ENCODE data around the gene HIBCH. TPM values are rescaled to one million over a fixed set of nuclear protein-coding genes. Genes with fewer than 3 reads are reported as not detected.

The HIBCH gene
- total and polyA plus RNA-seq, 2 experiments from 2014 or later = 25.7 to 42.3 TPM

DNA sequence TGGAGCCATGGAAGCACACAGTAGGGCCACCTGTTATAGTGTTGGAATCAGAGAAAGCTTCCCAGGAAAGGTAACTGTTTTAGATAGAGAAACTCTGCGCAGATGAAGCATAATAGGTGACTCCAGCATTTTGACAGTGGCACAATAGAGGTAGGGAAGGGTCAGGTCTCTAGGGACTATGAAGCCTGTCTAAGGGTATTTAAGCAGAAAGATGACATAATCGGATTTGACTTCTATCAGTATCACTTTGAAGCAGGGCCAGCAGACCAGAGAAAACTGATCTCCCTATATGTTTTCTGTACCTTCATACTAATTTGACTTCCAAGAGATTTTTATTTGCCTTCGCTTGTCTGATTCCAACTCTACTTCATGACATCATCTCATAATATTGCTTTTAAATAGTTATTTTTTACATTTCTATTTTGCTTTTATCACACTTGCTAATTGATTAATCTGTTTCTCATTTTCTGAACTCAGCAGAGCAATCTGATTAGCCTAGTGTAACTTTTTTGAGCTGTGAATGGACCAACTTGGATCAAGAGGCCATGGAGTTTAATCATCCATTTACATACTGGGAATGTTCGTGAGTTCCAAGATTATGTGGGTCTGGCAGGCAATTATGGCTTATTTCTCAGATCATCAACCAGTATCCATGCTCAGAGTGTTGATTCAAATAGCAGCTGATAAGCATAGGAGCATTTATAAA, 8.4 kb upstream of the HIBCH start:
- ATAC-seq (no peak), DNase-seq (ENCODE audit: low spot score) (no peak)
- Histone ChIP-seq H3K4me2 (no peak overlapping the region), H4K20me1 (replicated peaks; ENCODE audit: insufficient read depth) (no peaks in the 10 kb centered on the region), H2AFZ (no peak overlapping the region), H3K4me1 (ENCODE audit: insufficient read depth) (no peaks in the 10 kb centered on the region), H3F3A (replicated peaks; ENCODE audit: low read depth) (no peaks in the 10 kb centered on the region), H3K4me3 (no peak overlapping the region), H3K36me3 (ENCODE audit: insufficient read depth) (no peaks in the 10 kb centered on the region), H3K27ac (ENCODE audit: low read depth) (no peak overlapping the region), H3K79me2 (replicated peaks; ENCODE audit: insufficient read depth) (no peaks in the 10 kb centered on the region), H3K9me2 (ENCODE audit: insufficient read depth) (no peaks in the 10 kb centered on the region), H3K27me3 (ENCODE audit: insufficient read depth) (no peaks in the 10 kb centered on the region)
- Mint-ChIP-seq H3K9me3 (no peaks in the 10 kb centered on the region), H3K36me3 (ENCODE audit: low read depth) (no peaks in the 10 kb centered on the region), H3K4me1 (no peaks in the 10 kb centered on the region), H3K27ac (no peak overlapping the region), H3K27me3 (ENCODE audit: insufficient read depth, low read depth, poor library complexity) (no peaks in the 10 kb centered on the region), H3K4me3 (no peak overlapping the region)
- TF ChIP-seq, protein P1, sequence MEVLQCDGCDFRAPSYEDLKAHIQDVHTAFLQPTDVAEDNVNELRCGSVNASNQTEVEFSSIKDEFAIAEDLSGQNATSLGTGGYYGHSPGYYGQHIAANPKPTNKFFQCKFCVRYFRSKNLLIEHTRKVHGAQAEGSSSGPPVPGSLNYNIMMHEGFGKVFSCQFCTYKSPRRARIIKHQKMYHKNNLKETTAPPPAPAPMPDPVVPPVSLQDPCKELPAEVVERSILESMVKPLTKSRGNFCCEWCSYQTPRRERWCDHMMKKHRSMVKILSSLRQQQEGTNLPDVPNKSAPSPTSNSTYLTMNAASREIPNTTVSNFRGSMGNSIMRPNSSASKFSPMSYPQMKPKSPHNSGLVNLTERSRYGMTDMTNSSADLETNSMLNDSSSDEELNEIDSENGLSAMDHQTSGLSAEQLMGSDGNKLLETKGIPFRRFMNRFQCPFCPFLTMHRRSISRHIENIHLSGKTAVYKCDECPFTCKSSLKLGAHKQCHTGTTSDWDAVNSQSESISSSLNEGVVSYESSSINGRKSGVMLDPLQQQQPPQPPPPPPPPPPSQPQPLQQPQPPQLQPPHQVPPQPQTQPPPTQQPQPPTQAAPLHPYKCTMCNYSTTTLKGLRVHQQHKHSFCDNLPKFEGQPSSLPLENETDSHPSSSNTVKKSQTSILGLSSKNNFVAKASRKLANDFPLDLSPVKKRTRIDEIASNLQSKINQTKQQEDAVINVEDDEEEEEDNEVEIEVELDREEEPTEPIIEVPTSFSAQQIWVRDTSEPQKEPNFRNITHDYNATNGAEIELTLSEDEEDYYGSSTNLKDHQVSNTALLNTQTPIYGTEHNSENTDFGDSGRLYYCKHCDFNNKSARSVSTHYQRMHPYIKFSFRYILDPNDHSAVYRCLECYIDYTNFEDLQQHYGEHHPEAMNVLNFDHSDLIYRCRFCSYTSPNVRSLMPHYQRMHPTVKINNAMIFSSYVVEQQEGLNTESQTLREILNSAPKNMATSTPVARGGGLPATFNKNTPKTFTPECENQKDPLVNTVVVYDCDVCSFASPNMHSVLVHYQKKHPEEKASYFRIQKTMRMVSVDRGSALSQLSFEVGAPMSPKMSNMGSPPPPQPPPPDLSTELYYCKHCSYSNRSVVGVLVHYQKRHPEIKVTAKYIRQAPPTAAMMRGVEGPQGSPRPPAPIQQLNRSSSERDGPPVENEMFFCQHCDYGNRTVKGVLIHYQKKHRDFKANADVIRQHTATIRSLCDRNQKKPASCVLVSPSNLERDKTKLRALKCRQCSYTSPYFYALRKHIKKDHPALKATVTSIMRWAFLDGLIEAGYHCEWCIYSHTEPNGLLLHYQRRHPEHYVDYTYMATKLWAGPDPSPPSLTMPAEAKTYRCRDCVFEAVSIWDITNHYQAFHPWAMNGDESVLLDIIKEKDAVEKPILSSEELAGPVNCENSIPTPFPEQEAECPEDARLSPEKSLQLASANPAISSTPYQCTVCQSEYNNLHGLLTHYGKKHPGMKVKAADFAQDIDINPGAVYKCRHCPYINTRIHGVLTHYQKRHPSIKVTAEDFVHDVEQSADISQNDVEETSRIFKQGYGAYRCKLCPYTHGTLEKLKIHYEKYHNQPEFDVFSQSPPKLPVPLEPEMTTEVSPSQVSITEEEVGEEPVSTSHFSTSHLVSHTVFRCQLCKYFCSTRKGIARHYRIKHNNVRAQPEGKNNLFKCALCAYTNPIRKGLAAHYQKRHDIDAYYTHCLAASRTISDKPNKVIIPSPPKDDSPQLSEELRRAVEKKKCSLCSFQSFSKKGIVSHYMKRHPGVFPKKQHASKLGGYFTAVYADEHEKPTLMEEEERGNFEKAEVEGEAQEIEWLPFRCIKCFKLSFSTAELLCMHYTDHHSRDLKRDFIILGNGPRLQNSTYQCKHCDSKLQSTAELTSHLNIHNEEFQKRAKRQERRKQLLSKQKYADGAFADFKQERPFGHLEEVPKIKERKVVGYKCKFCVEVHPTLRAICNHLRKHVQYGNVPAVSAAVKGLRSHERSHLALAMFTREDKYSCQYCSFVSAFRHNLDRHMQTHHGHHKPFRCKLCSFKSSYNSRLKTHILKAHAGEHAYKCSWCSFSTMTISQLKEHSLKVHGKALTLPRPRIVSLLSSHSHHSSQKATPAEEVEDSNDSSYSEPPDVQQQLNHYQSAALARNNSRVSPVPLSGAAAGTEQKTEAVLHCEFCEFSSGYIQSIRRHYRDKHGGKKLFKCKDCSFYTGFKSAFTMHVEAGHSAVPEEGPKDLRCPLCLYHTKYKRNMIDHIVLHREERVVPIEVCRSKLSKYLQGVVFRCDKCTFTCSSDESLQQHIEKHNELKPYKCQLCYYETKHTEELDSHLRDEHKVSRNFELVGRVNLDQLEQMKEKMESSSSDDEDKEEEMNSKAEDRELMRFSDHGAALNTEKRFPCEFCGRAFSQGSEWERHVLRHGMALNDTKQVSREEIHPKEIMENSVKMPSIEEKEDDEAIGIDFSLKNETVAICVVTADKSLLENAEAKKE (CRISPR knock-in tag; IDR thresholded peaks at IDR 0.05) = no peak
- TF ChIP-seq CTCF (conservative IDR thresholded peaks at IDR 0.05; ENCODE audit: low read depth in 2 of 2) = no peak
- TF ChIP-seq ZNF331 (CRISPR knock-in tag; IDR thresholded peaks at IDR 0.05; ENCODE audit: low read depth) = no peak
- TF ChIP-seq JUNB (IDR thresholded peaks at IDR 0.05; ENCODE audit: unreplicated experiment) = no peak
- TF ChIP-seq ZNF114 (CRISPR knock-in tag; IDR thresholded peaks at IDR 0.05) = no peak
- no peak for TF ChIP-seq POLR2AphosphoS5 (IDR thresholded peaks at IDR 0.05; ENCODE audit: low read depth)
- TF ChIP-seq ETS1 (IDR thresholded peaks at IDR 0.05) = no peak
- TF ChIP-seq REST (IDR thresholded peaks at IDR 0.05; ENCODE audit: unreplicated experiment) = no peak
- no peak for TF ChIP-seq EZH2 (IDR thresholded peaks at IDR 0.05; ENCODE audit: low read depth, unreplicated experiment)
- no peak for TF ChIP-seq NANOG (IDR thresholded peaks at IDR 0.05; ENCODE audit: borderline replicate concordance)
- TF ChIP-seq EZH2phosphoT487 (IDR thresholded peaks at IDR 0.05; ENCODE audit: unreplicated experiment) = no peak
- no peak for TF ChIP-seq STAT1 (IDR thresholded peaks at IDR 0.05; ENCODE audit: unreplicated experiment)
